Measurements from ENCODE around the gene GPR68. TPM values are rescaled to one million over a fixed set of nuclear protein-coding genes. Genes with fewer than 3 reads are reported as not detected.
A peak's percentile ranks its signal among the peaks of the same experiment; 100 is the strongest.
"Not testable (repeated sequence)": the region's sequence is repeated elsewhere in the genome, so short reads cannot be mapped to it uniquely, and the experiment has no call there.

The GPR68 gene
- total RNA-seq, 1 donor from 2014 or later, result 0.58 TPM

- peaks cover 33% of the 10 kb centered on the region for H3K36me3 Mint-ChIP-seq
- no peak overlapping the region for H3K27ac Mint-ChIP-seq
- TF ChIP-seq CTCF (conservative IDR thresholded peaks at IDR 0.05), result no peak
- DNase-seq (ENCODE audit: extremely low spot score, unreplicated experiment), result no peak
- H3K4me1 Mint-ChIP-seq (ENCODE audit: unreplicated experiment), result no peaks in the 10 kb centered on the region
- no peak overlapping the region for H3K4me3 Mint-ChIP-seq
- no peaks in the 10 kb centered on the region for H3K27me3 Mint-ChIP-seq
- peaks cover 4% of the 10 kb centered on the region for H3K9me3 Mint-ChIP-seq
Measured at GRCh38 chr14:91202234-91202974, 42.1 kb downstream of the GPR68 start.

- peaks cover 29% of the 10 kb centered on the region for H3K36me3 Mint-ChIP-seq
- H3K4me1 Mint-ChIP-seq (ENCODE audit: unreplicated experiment); H3K27me3 Mint-ChIP-seq; H3K9me3 Mint-ChIP-seq; H3K4me3 Mint-ChIP-seq; DNase-seq (ENCODE audit: extremely low spot score, unreplicated experiment); H3K27ac Mint-ChIP-seq: not testable (repeated sequence)
Measured at GRCh38 chr14:91200802-91201201, 43.7 kb downstream of the GPR68 start.

GRCh38 chr14:91197631-91198030 is 46.9 kb downstream of the GPR68 start:
- no peak for DNase-seq (ENCODE audit: extremely low spot score, unreplicated experiment)
- Mint-ChIP-seq H3K27ac (no peak overlapping the region), H3K36me3 (peaks cover 21% of the 10 kb centered on the region), H3K4me3 (no peak overlapping the region), H3K4me1 (ENCODE audit: unreplicated experiment) (no peaks in the 10 kb centered on the region), H3K9me3 (peaks cover 4% of the 10 kb centered on the region), H3K27me3 (no peaks in the 10 kb centered on the region)
- TF ChIP-seq CTCF (conservative IDR thresholded peaks at IDR 0.05), result no peak

- TF ChIP-seq CTCF (conservative IDR thresholded peaks at IDR 0.05), result no peak
- Mint-ChIP-seq H3K9me3 (peaks cover 4% of the 10 kb centered on the region), H3K4me3 (no peak overlapping the region), H3K27me3 (no peaks in the 10 kb centered on the region), H3K27ac (no peak overlapping the region), H3K4me1 (ENCODE audit: unreplicated experiment) (no peaks in the 10 kb centered on the region), H3K36me3 (peaks cover 25% of the 10 kb centered on the region)
- DNase-seq (ENCODE audit: extremely low spot score, unreplicated experiment), result no peak
Measured at GRCh38 chr14:91195881-91196280, 48.6 kb downstream of the GPR68 start.

- DNase-seq (ENCODE audit: extremely low spot score, unreplicated experiment), result no peak
- Mint-ChIP-seq H3K9me3 (no peaks in the 10 kb centered on the region), H3K27me3 (no peaks in the 10 kb centered on the region), H3K4me3 (no peak overlapping the region), H3K4me1 (ENCODE audit: unreplicated experiment) (no peaks in the 10 kb centered on the region), H3K27ac (no peak overlapping the region), H3K36me3 (peaks cover 14% of the 10 kb centered on the region)
- TF ChIP-seq CTCF (conservative IDR thresholded peaks at IDR 0.05), result no peak
Measured at GRCh38 chr14:91193069-91193468, 51.4 kb downstream of the GPR68 start.

- Mint-ChIP-seq H3K27ac (peak overlapping the region; percentile 45), H3K4me1 (ENCODE audit: unreplicated experiment) (no peaks in the 10 kb centered on the region), H3K36me3 (peaks cover 14% of the 10 kb centered on the region), H3K4me3 (no peak overlapping the region), H3K27me3 (no peaks in the 10 kb centered on the region), H3K9me3 (no peaks in the 10 kb centered on the region)
- no peak for DNase-seq (ENCODE audit: extremely low spot score, unreplicated experiment)
- no peak for TF ChIP-seq CTCF (conservative IDR thresholded peaks at IDR 0.05)
Measured at GRCh38 chr14:91190853-91191252, 53.7 kb downstream of the GPR68 start.

Measured in type B pancreatic cell (in vitro differentiated cells).